Neural progenitor cell (in vitro differentiated cells): ENCODE results near the gene EPHB6.

ENCODE experiments used
- EZH2 ChIP-seq: fragments of 200-600 bp; sonication (generic); IDR thresholded peaks from 2 replicates; pipeline ENCODE4 v1.6.1; 2017; ENCODE audit warnings: antibody characterized with exemption, mild to moderate bottlenecking, moderate library complexity
- EZH2phosphoT487 ChIP-seq: fragments of 200-600 bp; sonication (generic); IDR thresholded peaks from 2 replicates; pipeline ENCODE4 v1.6.1; 2017; ENCODE audit warnings: antibody characterized with exemption
- TF ChIP-seq, protein P1 (sequence below): fragments of 200-600 bp; sonication (generic); IDR thresholded peaks from 2 replicates; pipeline ENCODE4 v1.5.1; 2017; ENCODE audit warnings: antibody characterized with exemption, mild to moderate bottlenecking

DNA sequence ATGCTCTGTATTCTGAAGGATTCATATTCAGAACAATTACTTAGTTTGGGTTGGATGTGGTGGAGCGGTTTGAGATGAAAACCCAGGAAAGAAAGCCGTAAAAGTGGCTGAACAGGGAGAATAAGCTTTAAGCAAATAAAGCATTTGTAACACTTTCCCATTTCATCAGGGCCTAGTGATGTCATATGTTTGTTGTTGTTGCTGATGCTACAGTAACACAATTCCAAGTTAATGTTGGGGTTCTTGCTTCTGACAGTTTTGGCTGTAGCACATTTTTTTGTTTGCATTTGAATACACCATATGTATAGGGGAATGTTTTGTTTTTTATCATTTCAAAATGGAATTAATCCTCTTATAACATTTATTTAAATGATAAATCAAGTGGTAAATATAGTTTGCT is 40.4 kb upstream of the EPHB6 start:
- TF ChIP-seq EZH2 (no peak), EZH2phosphoT487 (no peak)
- TF ChIP-seq, protein P1, sequence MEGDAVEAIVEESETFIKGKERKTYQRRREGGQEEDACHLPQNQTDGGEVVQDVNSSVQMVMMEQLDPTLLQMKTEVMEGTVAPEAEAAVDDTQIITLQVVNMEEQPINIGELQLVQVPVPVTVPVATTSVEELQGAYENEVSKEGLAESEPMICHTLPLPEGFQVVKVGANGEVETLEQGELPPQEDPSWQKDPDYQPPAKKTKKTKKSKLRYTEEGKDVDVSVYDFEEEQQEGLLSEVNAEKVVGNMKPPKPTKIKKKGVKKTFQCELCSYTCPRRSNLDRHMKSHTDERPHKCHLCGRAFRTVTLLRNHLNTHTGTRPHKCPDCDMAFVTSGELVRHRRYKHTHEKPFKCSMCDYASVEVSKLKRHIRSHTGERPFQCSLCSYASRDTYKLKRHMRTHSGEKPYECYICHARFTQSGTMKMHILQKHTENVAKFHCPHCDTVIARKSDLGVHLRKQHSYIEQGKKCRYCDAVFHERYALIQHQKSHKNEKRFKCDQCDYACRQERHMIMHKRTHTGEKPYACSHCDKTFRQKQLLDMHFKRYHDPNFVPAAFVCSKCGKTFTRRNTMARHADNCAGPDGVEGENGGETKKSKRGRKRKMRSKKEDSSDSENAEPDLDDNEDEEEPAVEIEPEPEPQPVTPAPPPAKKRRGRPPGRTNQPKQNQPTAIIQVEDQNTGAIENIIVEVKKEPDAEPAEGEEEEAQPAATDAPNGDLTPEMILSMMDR: no peak
